DOHH2 (cell line): ENCODE results near the gene MKLN1.

Source experiments
- CTCF ChIP-seq: fragments of 200-600 bp; sonication (generic); IDR thresholded peaks from one replicate; pipeline ENCODE4 v1.5.1; 2014; ENCODE audit warnings: antibody characterized with exemption, mild to moderate bottlenecking, low read depth, low read length; ENCODE audit not compliant: poor library complexity, severe bottlenecking
- EZH2phosphoT487 ChIP-seq: fragments of 200-600 bp; sonication (generic); IDR thresholded peaks from 2 replicates; pipeline ENCODE4 v1.6.1; 2017; ENCODE audit warnings: borderline replicate concordance, mild to moderate bottlenecking, antibody characterized with exemption, low read length, moderate library complexity, mixed read lengths

DNA sequence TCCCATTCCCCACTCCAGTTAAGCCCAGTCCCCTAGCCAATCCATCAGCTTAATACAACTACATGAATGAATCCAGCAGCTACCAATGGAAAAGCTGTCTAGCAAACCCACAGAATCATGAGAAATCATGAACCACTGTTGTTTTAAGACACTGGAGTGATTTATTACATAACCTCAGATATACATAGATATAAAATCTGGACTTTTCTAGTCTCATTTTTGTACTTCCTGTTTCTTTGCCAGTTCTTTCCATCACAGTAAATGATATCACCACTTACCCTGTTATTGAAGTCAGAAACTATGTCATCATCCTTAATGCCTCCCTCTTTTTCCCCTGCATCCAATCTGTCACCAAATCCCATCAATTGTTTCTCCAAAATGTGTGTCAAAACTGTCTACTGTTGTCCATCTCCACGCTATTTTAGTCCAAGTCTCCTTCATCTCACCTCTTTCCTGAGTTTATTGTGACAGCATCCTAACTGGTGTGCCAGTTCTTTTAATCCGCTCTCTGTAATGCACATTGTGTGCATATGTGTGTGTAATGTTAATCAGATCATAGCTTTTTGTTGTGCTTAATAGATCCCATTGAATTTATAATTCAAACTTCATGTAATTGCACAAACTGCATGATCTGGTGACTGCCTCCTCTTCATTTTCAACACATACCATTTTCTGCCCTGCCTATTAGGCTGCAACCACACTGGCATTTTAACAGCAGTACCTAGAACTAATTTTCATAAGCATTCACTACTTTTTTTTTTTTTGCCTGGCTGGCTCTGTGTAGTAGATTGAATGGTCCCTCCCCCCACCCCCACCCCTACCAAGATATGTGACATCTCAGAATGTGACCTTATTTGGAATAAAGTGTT is 56.0 kb downstream of the MKLN1 start:
- no peak for TF ChIP-seq CTCF
- TF ChIP-seq EZH2phosphoT487, result no peak
